Measurements from ENCODE around the gene CFAP73.

GRCh38 chr12:113159937-113160336 is 10.4 kb downstream of the CFAP73 start:
- no peak for TF ChIP-seq CTCF (IDR thresholded peaks at IDR 0.05)
- no peak for TF ChIP-seq POLR2A (IDR thresholded peaks at IDR 0.05)

Data from body of pancreas (tissue), 4 donors.